Esophagus muscularis mucosa (tissue), 4 donors: ENCODE results near the gene SMIM11. TPM values are rescaled to one million over a fixed set of nuclear protein-coding genes. Genes with fewer than 3 reads are reported as not detected.
"Not testable (repeated sequence)": the region's sequence is repeated elsewhere in the genome, so short reads cannot be mapped to it uniquely, and the experiment has no call there.

Source experiments
- DNase-seq: peaks from one replicate; pipeline ENCODE4 v3.0.0-alpha.2; 2017; ENCODE audit errors: extremely low spot score
- H3K27ac ChIP-seq, 4 donors: fragments of 200-600 bp; sonication (generic); replicated peaks in 1 of 4; 1 replicate in 3 of 4; 2 replicates in 1 of 4; pipeline ENCODE4 v1.5.1; 2016 to 2019; ENCODE audit warnings: mild to moderate bottlenecking in 1 of 4
- H3K27me3 ChIP-seq, 4 donors: fragments of 200-600 bp; sonication (generic); one replicate each; pipeline versions ENCODE4 v1.5.1 to v1.6.0; 2016 to 2019
- H3K36me3 ChIP-seq, 4 donors: fragments of 200-600 bp; sonication (generic); one replicate each; pipeline ENCODE4 v1.5.1; 2016 to 2019
- H3K4me1 ChIP-seq, 4 donors: fragments of 200-600 bp; sonication (generic); one replicate each; pipeline ENCODE4 v1.5.1; 2016 to 2019
- H3K4me3 ChIP-seq, 4 donors: fragments of 200-600 bp; sonication (generic); 1 replicate in 2 of 4; 2 replicates in 2 of 4; pipeline ENCODE4 v1.5.1; 2016 to 2019; ENCODE audit warnings: mild to moderate bottlenecking in 4 of 4, moderate library complexity in 1 of 4
- H3K9me3 ChIP-seq, 4 donors: fragments of 200-600 bp; sonication (generic); 1 replicate in 3 of 4; 2 replicates in 1 of 4; pipeline ENCODE4 v1.5.1; 2016 to 2019
- EP300 ChIP-seq: sonication (generic); formaldehyde crosslinking; IDR thresholded peaks from one replicate; pipeline ENCODE4 v1.6.1; 2017; ENCODE audit warnings: antibody characterized with exemption
- POLR2A ChIP-seq: fragments of 450-650 bp; IDR thresholded peaks from one replicate; pipeline ENCODE4 v1.6.1; 2017; ENCODE audit warnings: antibody characterized with exemption, moderate library complexity, mild to moderate bottlenecking, low read depth
- POLR2AphosphoS5 ChIP-seq, 2 donors: sonication (generic); formaldehyde crosslinking; IDR thresholded peaks; one replicate each; pipeline ENCODE4 v1.6.1; 2017; ENCODE audit warnings: antibody characterized with exemption in 2 of 2
- WGBS: methylation state at CpG from one replicate; pipeline ENCODE4 v1.1.5; 2018; 5-methylcytosine and 5-hydroxymethylcytosine counted together
- intact Hi-C: fragments of 100-400 bp; cut with DNase I; formaldehyde crosslinking; loops from one replicate; pipeline ENCODE4 v1.15.1; 2023
- total RNA-seq, 4 donors: library from RNA; depleted of rRNA; stranded (reverse); fragments of >200 nt; gene quantifications; one replicate each; pipeline versions ENCODE4 v1.1.0 to v1.2.1, GENCODE V29; 2016
- TF ChIP-seq, protein P1 (sequence below), 3 experiments: fragments of 200-600 bp in 2 of 3; fragments of 450-650 bp in 1 of 3; sonication (generic) in 2 of 3; IDR thresholded peaks; one replicate each; pipeline ENCODE4 v1.5.1; 2017 to 2019; ENCODE audit warnings: antibody characterized with exemption in 3 of 3, mild to moderate bottlenecking in 2 of 3, moderate library complexity in 1 of 3

SMIM11 gene, protein sequence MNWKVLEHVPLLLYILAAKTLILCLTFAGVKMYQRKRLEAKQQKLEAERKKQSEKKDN
- 10 to 100 TPM in 2 of 4 donors, 1 to 10 TPM in 2; 2.3 to 12.4 (median 9.6) TPM for total RNA-seq

DNA sequence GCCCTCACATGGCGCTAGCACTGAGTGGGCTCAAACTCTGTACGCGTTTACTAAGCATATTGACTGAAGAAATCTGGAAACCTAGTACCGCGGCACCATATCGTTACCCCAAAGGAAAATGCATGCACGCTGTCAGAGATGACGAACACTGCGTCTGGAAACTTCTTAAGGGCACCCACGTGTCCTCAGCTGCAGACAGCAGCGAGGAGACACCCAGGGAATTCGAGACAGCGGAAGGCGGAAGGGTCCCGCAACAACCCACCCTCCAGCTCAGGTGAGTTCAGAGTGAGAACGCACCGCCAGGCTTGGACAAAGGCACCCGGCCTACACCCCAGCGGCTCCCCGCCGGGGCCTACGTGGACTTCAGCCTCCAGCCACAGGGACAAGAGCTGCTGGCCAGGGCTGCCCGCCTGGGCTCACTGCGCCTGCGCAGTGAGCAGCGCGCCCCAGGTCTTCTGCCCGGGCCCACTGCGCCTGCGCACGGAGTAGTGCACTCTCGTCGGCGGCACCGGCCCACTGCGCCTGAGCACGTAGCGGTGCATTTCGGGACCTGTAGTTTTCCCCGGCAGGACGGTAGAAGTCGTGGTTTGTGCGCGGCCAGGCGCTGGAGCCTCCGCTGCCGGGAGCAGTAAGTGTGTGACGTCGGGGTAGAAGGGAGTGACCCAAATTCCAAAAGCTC, at the start of gene SMIM11:
TSS of gene SMIM11 (plus strand) at position 568 of the 679 bp plus-strand sequence. CDS start 3,998 bp downstream, outside the sequence.
- intact Hi-C loops, H3K27ac ChIP-seq, H3K36me3 ChIP-seq, DNase-seq, H3K9me3 ChIP-seq, H3K4me3 ChIP-seq, H3K27me3 ChIP-seq, H3K4me1 ChIP-seq: not testable (repeated sequence)
- no CpG with 5 or more reads among the region's 49 CpGs for WGBS

DNA sequence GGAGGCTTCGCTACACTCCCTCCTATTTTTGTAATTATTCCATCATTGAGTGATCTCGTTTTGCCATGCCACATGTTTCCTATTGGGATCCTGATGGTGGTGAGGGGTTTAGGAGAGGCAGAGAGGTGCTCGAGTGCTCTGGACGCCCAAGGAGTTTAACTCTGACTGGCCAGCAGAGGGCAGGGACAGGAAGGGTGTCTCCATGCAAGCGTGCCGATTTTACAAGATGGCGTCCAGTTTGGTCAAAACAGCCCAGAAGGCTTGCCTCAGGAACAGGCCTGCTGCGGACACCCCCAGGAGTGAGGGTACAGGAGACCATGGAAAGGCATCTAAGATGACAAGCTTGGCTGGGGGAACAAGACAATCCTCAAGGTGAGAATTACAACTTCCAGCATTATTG, 45.3 kb upstream of the SMIM11 start:
- TF ChIP-seq POLR2AphosphoS5 (IDR thresholded peaks at IDR 0.05) (no peak), POLR2A (no peak), EP300 (no peak)
- TF ChIP-seq, protein P1, sequence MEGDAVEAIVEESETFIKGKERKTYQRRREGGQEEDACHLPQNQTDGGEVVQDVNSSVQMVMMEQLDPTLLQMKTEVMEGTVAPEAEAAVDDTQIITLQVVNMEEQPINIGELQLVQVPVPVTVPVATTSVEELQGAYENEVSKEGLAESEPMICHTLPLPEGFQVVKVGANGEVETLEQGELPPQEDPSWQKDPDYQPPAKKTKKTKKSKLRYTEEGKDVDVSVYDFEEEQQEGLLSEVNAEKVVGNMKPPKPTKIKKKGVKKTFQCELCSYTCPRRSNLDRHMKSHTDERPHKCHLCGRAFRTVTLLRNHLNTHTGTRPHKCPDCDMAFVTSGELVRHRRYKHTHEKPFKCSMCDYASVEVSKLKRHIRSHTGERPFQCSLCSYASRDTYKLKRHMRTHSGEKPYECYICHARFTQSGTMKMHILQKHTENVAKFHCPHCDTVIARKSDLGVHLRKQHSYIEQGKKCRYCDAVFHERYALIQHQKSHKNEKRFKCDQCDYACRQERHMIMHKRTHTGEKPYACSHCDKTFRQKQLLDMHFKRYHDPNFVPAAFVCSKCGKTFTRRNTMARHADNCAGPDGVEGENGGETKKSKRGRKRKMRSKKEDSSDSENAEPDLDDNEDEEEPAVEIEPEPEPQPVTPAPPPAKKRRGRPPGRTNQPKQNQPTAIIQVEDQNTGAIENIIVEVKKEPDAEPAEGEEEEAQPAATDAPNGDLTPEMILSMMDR (IDR thresholded peaks at IDR 0.05): no peak
- 95% methylated on average over 8 of the region's 8 CpGs for WGBS
- H3K27ac ChIP-seq: no peak overlapping the region
- no peaks in the 10 kb centered on the region for H3K4me1 ChIP-seq
- DNase-seq: no peak
- H3K36me3 ChIP-seq: no peaks in the 10 kb centered on the region
- no peaks in the 10 kb centered on the region for H3K9me3 ChIP-seq
- H3K4me3 ChIP-seq: no peak overlapping the region
- intact Hi-C loops: no loop called here
- no peaks in the 10 kb centered on the region for H3K27me3 ChIP-seq

DNA sequence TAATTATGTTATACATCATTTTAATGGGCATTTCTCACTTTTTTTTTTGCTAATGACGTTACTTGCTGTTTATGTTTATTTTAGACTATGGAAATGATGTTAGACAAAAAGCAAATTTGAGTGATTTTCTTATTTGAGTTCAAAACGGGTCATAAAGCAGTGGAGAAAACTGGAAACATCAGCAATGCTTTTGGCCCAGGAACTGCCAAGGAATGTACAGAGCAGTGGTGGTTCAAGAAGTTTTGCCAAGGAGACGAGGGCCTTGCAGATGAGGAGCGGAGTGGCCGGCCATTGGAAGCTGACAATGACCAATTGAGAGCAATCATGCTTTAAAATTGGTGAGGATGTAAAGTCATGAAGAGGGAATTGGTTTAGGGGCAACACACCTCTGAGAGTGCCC, 43.6 kb upstream of the SMIM11 start:
- no peaks in the 10 kb centered on the region for H3K27me3 ChIP-seq
- no peak for DNase-seq
- H3K4me1 ChIP-seq: peaks cover 4 to 9% (median 7%) of the 10 kb centered on the region in 4 donors
- TF ChIP-seq, protein P1 (IDR thresholded peaks at IDR 0.05): no peak
- no peaks in the 10 kb centered on the region for H3K36me3 ChIP-seq
- no peak overlapping the region for H3K4me3 ChIP-seq
- intact Hi-C loops: no loop called here
- no peak overlapping the region for H3K27ac ChIP-seq
- WGBS: 85% methylated on average over 5 of the region's 5 CpGs
- no peaks in the 10 kb centered on the region for H3K9me3 ChIP-seq

DNA sequence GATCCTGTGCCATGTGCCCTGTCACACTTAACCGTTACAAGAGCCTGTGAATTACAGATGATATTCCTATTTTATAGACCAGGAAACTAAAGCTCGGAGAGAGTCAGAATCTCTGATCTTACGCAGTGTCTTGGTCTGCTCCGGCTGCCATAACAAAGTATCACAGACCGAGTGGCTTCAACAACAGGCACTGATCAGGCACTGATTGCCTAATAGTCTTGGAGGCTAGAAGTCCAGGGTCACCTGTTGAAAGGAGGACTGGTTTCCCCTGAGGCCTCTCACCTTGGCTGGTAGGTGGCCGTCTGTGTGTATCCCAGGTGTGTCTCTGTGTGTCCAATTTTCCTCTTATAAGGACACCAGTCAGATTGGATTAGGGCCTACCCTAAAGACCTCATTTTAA, 43.0 kb upstream of the SMIM11 start:
- peaks cover 10 to 15% (median 14%) of the 10 kb centered on the region in 4 donors for H3K4me1 ChIP-seq
- intact Hi-C loops: no loop called here
- 98% methylated on average over 6 of the region's 6 CpGs for WGBS
- H3K36me3 ChIP-seq: no peaks in the 10 kb centered on the region
- H3K9me3 ChIP-seq: no peaks in the 10 kb centered on the region
- no peaks in the 10 kb centered on the region for H3K27me3 ChIP-seq
- no peak overlapping the region for H3K27ac ChIP-seq
- DNase-seq: no peak
- no peak overlapping the region for H3K4me3 ChIP-seq
- TF ChIP-seq POLR2A: no peak
- no peak for TF ChIP-seq POLR2AphosphoS5 (IDR thresholded peaks at IDR 0.05)
- TF ChIP-seq EP300: no peak
- TF ChIP-seq, protein P1 (IDR thresholded peaks at IDR 0.05): no peak

DNA sequence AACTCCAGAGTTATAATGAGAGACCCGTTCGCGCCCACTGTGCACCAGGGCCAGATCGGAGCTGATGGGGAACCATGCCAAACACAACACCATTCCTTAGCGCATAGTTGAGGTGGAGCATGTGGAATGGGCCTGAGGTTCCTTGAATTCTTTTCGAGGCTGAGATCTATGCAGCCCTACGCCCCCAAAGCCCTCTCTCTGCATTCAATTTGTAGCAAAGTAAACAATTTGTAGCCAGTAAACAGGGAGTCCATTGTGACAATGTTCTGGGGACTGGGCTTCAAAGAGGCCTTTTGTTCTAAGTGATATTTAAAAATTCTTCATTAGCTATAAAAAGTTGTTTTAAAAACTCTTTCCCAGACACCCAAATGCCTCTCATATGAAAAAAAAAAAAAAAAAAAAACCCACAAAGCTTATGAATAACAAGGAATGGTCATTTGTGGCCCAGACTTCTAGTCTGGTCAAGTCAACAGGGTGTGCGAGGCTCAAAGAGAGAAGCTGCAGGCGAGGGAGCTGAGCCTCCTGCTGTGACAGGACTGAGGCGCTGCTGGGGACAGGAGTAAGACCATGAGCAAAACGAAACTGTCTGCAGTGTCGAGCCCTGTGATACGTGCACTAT, 42.1 kb upstream of the SMIM11 start:
- Histone ChIP-seq H3K36me3 (no peaks in the 10 kb centered on the region), H3K4me3 (no peak overlapping the region), H3K9me3 (no peaks in the 10 kb centered on the region), H3K27ac (no peak overlapping the region), H3K4me1 (peaks cover 15 to 23% (median 17%) of the 10 kb centered on the region in 4 donors), H3K27me3 (no peaks in the 10 kb centered on the region)
- 89% methylated on average over 13 of the region's 13 CpGs for WGBS
- intact Hi-C loops: no loop called here
- no peak for DNase-seq
- TF ChIP-seq POLR2AphosphoS5 (IDR thresholded peaks at IDR 0.05): no peak
- TF ChIP-seq EP300: no peak
- TF ChIP-seq, protein P1 (IDR thresholded peaks at IDR 0.05): no peak
- no peak for TF ChIP-seq POLR2A
